Upper lobe of left lung (tissue), 6 donors: ENCODE data around the gene MTO1. TPM values are rescaled to one million over a fixed set of nuclear protein-coding genes. Genes with fewer than 3 reads are reported as not detected.
"Not testable (repeated sequence)": the region's sequence is repeated elsewhere in the genome, so short reads cannot be mapped to it uniquely, and the experiment has no call there.

Experiments used
- ATAC-seq, 2 donors: fragments of 200-7000 bp; cut with Tn5 transposase; one replicate each; pipeline ENCODE4 v1.9.1; 2022; ENCODE audit warnings: mild to moderate bottlenecking in 2 of 2, moderate library complexity in 2 of 2; ENCODE audit not compliant: low FRiP score in 2 of 2
- DNase-seq, 2 donors: peaks; one replicate each; pipeline ENCODE4 v3.0.0-alpha.2; 2019 to 2020
- H3K27ac ChIP-seq, 4 donors: fragments of 200-600 bp; sonication (generic); one replicate each; pipeline ENCODE4 v1.5.1; 2016 to 2019
- H3K27me3 ChIP-seq, 4 donors: fragments of 200-600 bp; sonication (generic); one replicate each; pipeline ENCODE4 v1.5.1; 2017 to 2019
- H3K36me3 ChIP-seq, 4 donors: fragments of 200-600 bp; sonication (generic); one replicate each; pipeline ENCODE4 v1.5.1; 2016 to 2019
- H3K4me1 ChIP-seq, 4 donors: fragments of 200-600 bp; sonication (generic); one replicate each; pipeline ENCODE4 v1.5.1; 2018 to 2019
- H3K4me3 ChIP-seq, 4 donors: fragments of 200-600 bp; sonication (generic); one replicate each; pipeline ENCODE4 v1.5.1; 2017 to 2019; ENCODE audit warnings: mild to moderate bottlenecking in 2 of 4, moderate library complexity in 1 of 4
- H3K9me3 ChIP-seq, 4 donors: fragments of 200-600 bp; sonication (generic); one replicate each; pipeline ENCODE4 v1.5.1; 2018 to 2019
- EP300 ChIP-seq, 4 donors: sonication (generic); formaldehyde crosslinking; IDR thresholded peaks; one replicate each; pipeline ENCODE4 v1.5.1; 2017; ENCODE audit warnings: antibody characterized with exemption in 4 of 4, control low read depth in 2 of 4
- POLR2A ChIP-seq, 4 donors: fragments of 450-650 bp; IDR thresholded peaks; one replicate each; pipeline ENCODE4 v1.5.1; 2016 to 2017; ENCODE audit warnings: antibody characterized with exemption in 4 of 4, mild to moderate bottlenecking in 2 of 4
- POLR2AphosphoS5 ChIP-seq, 2 donors: sonication (generic); formaldehyde crosslinking; IDR thresholded peaks; one replicate each; pipeline ENCODE4 v1.5.1; 2017; ENCODE audit warnings: antibody characterized with exemption in 2 of 2
- WGBS, 2 donors: methylation state at CpG; one replicate each; pipeline ENCODE4 v1.1.5; 2017 to 2018; 5-methylcytosine and 5-hydroxymethylcytosine counted together
- total RNA-seq, 6 donors: library from RNA; depleted of rRNA in 4 of 6; stranded (reverse); fragments of >200 nt in 4 of 6; gene quantifications; one replicate each; pipeline versions ENCODE4 v1.1.0 to v1.2.1, GENCODE V29; 2016 to 2021
- TF ChIP-seq, protein P1 (sequence below), 6 experiments: fragments of 450-650 bp in 4 of 6; fragments of 200-600 bp in 2 of 6; sonication (generic) in 2 of 6; IDR thresholded peaks; one replicate each; pipeline ENCODE4 v1.5.1; 2016 to 2019; ENCODE audit warnings: antibody characterized with exemption in 6 of 6
- donor health status: DM: no; HTN: no; CAD: no; lungs with moderate emphysema.
- donor health status: DM: no; HTN: yes; CAD: no; lungs with severe emphysema.

The MTO1 gene
- total RNA-seq, 6 donors from 2014 or later = 8.9 to 56.6 (median 25.9) TPM

- no peak for DNase-seq
- H3K27me3 ChIP-seq = no peaks in the 10 kb centered on the region
- peaks cover 7 to 16% (median 7%) of the 10 kb centered on the region in 4 donors for H3K4me1 ChIP-seq
- no peak for ATAC-seq
- H3K4me3 ChIP-seq = no peak overlapping the region
- peak overlapping the region in 1 of 4 donors; percentile 72 for H3K27ac ChIP-seq
- 53 to 57% methylated on average over 3 of the region's 3 CpGs for WGBS, 2 donors
- H3K36me3 ChIP-seq = no peaks in the 10 kb centered on the region
- TF ChIP-seq EP300 (IDR thresholded peaks at IDR 0.05) = no peak
- peak in 1 of 2 donors; percentile 42 for TF ChIP-seq POLR2AphosphoS5 (IDR thresholded peaks at IDR 0.05)
- no peaks in the 10 kb centered on the region for H3K9me3 ChIP-seq
Measured at GRCh38 chr6:73455865-73456629, 5.5 kb upstream of the MTO1 start.

DNA sequence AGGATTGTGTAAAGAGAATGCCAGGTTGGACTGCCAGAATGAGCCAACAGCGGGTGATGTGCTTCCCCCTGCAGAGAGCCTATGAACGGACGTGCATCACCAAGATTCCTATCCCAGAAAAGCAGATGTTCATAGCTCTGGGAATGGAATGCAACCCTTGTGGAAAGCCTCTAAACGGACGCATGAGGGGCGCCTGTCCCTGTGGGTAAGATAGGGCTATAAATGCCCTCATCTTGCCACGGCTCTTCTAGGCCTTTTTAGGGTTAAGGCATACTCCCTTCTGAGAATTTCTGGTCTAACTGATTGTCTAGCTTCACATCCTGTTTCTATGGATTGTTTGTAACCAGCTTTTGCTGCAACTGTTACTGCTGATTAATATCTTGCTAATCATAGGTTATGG is 2.1 kb upstream of the MTO1 start:
- H3K9me3 ChIP-seq, H3K27ac ChIP-seq, H3K27me3 ChIP-seq, DNase-seq, ATAC-seq, H3K4me3 ChIP-seq, H3K36me3 ChIP-seq: not testable (repeated sequence)
- H3K4me1 ChIP-seq = peaks cover 12 to 26% (median 18%) of the 10 kb centered on the region in 4 donors
- 80 to 89% methylated on average over 7 of the region's 7 CpGs for WGBS, 2 donors

- Histone ChIP-seq H3K27me3 (no peaks in the 10 kb centered on the region), H3K4me3 (no peak overlapping the region), H3K4me1 (peaks cover 12 to 26% (median 18%) of the 10 kb centered on the region in 4 donors), H3K36me3 (peaks cover 0 to 7% (median 3%) of the 10 kb centered on the region in 4 donors), H3K27ac (no peak overlapping the region), H3K9me3 (no peaks in the 10 kb centered on the region)
- ATAC-seq (no peak), DNase-seq (no peak)
- WGBS, 2 donors = 64 to 66% methylated on average over 5 of the region's 5 CpGs
- TF ChIP-seq, protein P1, sequence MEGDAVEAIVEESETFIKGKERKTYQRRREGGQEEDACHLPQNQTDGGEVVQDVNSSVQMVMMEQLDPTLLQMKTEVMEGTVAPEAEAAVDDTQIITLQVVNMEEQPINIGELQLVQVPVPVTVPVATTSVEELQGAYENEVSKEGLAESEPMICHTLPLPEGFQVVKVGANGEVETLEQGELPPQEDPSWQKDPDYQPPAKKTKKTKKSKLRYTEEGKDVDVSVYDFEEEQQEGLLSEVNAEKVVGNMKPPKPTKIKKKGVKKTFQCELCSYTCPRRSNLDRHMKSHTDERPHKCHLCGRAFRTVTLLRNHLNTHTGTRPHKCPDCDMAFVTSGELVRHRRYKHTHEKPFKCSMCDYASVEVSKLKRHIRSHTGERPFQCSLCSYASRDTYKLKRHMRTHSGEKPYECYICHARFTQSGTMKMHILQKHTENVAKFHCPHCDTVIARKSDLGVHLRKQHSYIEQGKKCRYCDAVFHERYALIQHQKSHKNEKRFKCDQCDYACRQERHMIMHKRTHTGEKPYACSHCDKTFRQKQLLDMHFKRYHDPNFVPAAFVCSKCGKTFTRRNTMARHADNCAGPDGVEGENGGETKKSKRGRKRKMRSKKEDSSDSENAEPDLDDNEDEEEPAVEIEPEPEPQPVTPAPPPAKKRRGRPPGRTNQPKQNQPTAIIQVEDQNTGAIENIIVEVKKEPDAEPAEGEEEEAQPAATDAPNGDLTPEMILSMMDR (IDR thresholded peaks at IDR 0.05) = no peak
- TF ChIP-seq POLR2AphosphoS5 (IDR thresholded peaks at IDR 0.05) (no peak), EP300 (IDR thresholded peaks at IDR 0.05) (no peak), POLR2A (IDR thresholded peaks at IDR 0.05) (no peak)
Measured at GRCh38 chr6:73460056-73460455, 1.5 kb upstream of the MTO1 start.

DNA sequence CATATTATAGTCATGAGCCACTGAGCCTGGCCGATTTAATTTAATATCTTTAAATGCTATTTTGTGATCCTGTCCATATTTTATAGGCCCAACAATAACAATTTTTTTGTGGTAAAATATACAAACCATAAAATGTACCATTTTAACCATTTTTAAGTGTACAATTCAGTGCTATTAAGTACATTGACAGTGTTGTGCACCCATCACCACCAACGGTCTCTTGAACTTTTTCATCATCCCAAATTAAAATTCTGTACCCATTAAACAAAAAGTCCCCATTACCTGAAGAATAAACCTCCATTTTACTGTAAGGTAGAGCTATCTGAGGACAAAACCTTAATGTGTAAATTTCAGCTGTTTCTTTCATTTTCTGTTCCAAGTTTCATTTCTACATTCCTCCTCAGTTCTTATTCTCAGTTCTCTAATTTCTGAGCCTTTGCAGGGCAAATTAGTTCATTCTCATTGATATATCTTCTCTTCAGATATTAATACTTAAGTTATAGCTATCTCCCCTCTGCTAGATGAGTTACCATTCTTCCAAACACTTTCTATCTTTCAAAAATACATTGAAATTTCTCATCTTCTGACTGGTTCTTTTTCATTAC is 10.3 kb downstream of the MTO1 start:
- no peak for ATAC-seq
- Histone ChIP-seq H3K36me3 (peaks cover 27 to 100% (median 71%) of the 10 kb centered on the region in 4 donors), H3K9me3 (no peaks in the 10 kb centered on the region), H3K27me3 (no peaks in the 10 kb centered on the region), H3K27ac (no peak overlapping the region), H3K4me3 (no peak overlapping the region), H3K4me1 (no peaks in the 10 kb centered on the region)
- TF ChIP-seq, protein P1 (IDR thresholded peaks at IDR 0.05) = no peak
- TF ChIP-seq POLR2AphosphoS5 (IDR thresholded peaks at IDR 0.05) (no peak), POLR2A (IDR thresholded peaks at IDR 0.05) (no peak), EP300 (IDR thresholded peaks at IDR 0.05) (no peak)
- no peak for DNase-seq
- 83 to 90% methylated on average over 2 of the region's 2 CpGs for WGBS, 2 donors

DNA sequence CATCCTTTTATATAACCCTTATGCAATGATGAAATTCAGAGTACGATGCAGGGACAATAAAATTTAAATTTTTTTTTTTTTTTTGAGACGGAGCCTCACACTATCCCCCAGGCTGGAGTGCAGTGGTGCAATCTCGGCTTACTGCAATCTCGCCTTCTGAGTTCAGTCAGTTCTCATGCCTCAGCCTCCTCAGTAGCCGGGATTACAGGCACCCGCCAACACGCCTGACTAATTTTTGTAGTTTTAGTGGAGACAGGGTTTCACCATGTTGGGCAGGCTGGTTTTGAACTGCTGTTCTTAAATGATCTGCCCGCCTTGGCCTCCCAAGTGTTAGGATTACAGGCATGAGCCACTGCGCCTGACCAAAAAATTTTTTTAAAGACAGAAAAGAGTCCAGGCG is 15.2 kb downstream of the MTO1 start:
- ATAC-seq = no peak
- 94 to 95% methylated on average over 10 of the region's 10 CpGs for WGBS, 2 donors

GRCh38 chr6:73477407-73477806 is 15.9 kb downstream of the MTO1 start:
- H3K9me3 ChIP-seq = no peaks in the 10 kb centered on the region
- no peak for TF ChIP-seq POLR2A (IDR thresholded peaks at IDR 0.05)
- no peak for TF ChIP-seq EP300 (IDR thresholded peaks at IDR 0.05)
- TF ChIP-seq POLR2AphosphoS5 (IDR thresholded peaks at IDR 0.05) = no peak
- TF ChIP-seq, protein P1 (IDR thresholded peaks at IDR 0.05) = no peak
- peaks cover 31 to 98% (median 74%) of the 10 kb centered on the region in 4 donors for H3K36me3 ChIP-seq
- H3K27me3 ChIP-seq = no peaks in the 10 kb centered on the region
- no peaks in the 10 kb centered on the region for H3K4me1 ChIP-seq
- ATAC-seq = no peak
- WGBS, 2 donors = 94 to 99% methylated on average over 4 of the region's 4 CpGs
- no peak for DNase-seq
- H3K27ac ChIP-seq = no peak overlapping the region
- H3K4me3 ChIP-seq = no peak overlapping the region

More for the DNA sequence above, 15.2 kb downstream of the MTO1 start:
- TF ChIP-seq POLR2A (IDR thresholded peaks at IDR 0.05) = no peak
- no peak for TF ChIP-seq EP300 (IDR thresholded peaks at IDR 0.05)
- TF ChIP-seq POLR2AphosphoS5 (IDR thresholded peaks at IDR 0.05) = no peak
- Histone ChIP-seq H3K4me3 (no peak overlapping the region), H3K4me1 (no peaks in the 10 kb centered on the region), H3K27me3 (no peaks in the 10 kb centered on the region), H3K27ac (no peak overlapping the region), H3K9me3 (no peaks in the 10 kb centered on the region), H3K36me3 (peaks cover 26 to 98% (median 68%) of the 10 kb centered on the region in 4 donors)
- DNase-seq = no peak
